Smooth muscle cell of the brain vasculature (primary cell): ENCODE data around the gene KPTN.

Source experiments
- DNase-seq: peaks from one replicate; pipeline ENCODE4 v3.0.0-alpha.2; 2012; ENCODE audit warnings: low read depth, low spot score

The KPTN gene

GRCh38 chr19:47509170-47509847 is 25.3 kb upstream of the KPTN start:
- DNase-seq: no peak

- DNase-seq: no peak
These were observed 24.7 kb upstream of the KPTN start for GRCh38 chr19:47508721-47509120.

- no peak for DNase-seq
These were observed 24.0 kb upstream of the KPTN start for GRCh38 chr19:47507924-47508553.

GRCh38 chr19:47507012-47507411 is 23.0 kb upstream of the KPTN start:
- DNase-seq: no peak

GRCh38 chr19:47506459-47506858 is 22.4 kb upstream of the KPTN start:
- DNase-seq: no peak

GRCh38 chr19:47505506-47505905 is 21.5 kb upstream of the KPTN start:
- DNase-seq: no peak

- DNase-seq: no peak
These were observed 19.8 kb upstream of the KPTN start for GRCh38 chr19:47503826-47504150.

- DNase-seq: no peak
These were observed 19.3 kb upstream of the KPTN start for GRCh38 chr19:47503130-47503825.

- no peak for DNase-seq
These were observed 16.1 kb upstream of the KPTN start for GRCh38 chr19:47499863-47500830.

- no peak for DNase-seq
These were observed 15.4 kb upstream of the KPTN start for GRCh38 chr19:47499371-47499770.

- DNase-seq: no peak
These were observed 14.5 kb upstream of the KPTN start for GRCh38 chr19:47498561-47498960.

- no peak for DNase-seq
These were observed 14.0 kb upstream of the KPTN start for GRCh38 chr19:47497821-47498520.

GRCh38 chr19:47497050-47497766 is 13.2 kb upstream of the KPTN start:
- no peak for DNase-seq

GRCh38 chr19:47495478-47496372 is 11.7 kb upstream of the KPTN start:
- DNase-seq: no peak

- DNase-seq: no peak
These were observed 10.7 kb upstream of the KPTN start for GRCh38 chr19:47494729-47495128.

GRCh38 chr19:47494211-47494547 is 10.2 kb upstream of the KPTN start:
- DNase-seq: no peak

- DNase-seq: no peak
These were observed 9.6 kb upstream of the KPTN start for GRCh38 chr19:47493378-47494210.

- no peak for DNase-seq
These were observed 8.8 kb upstream of the KPTN start for GRCh38 chr19:47492571-47493377.
